Upper lobe of left lung (tissue), 6 donors: ENCODE measurements around the gene ROR2. TPM values are rescaled to one million over a fixed set of nuclear protein-coding genes. Genes with fewer than 3 reads are reported as not detected.

Experiments used
- ATAC-seq, 2 donors: fragments of 200-7000 bp; cut with Tn5 transposase; one replicate each; pipeline ENCODE4 v1.9.1; 2022; ENCODE audit warnings: mild to moderate bottlenecking in 2 of 2, moderate library complexity in 2 of 2; ENCODE audit not compliant: low FRiP score in 2 of 2
- DNase-seq, 2 donors: peaks; one replicate each; pipeline ENCODE4 v3.0.0-alpha.2; 2019 to 2020
- H3K27ac ChIP-seq, 4 donors: fragments of 200-600 bp; sonication (generic); one replicate each; pipeline ENCODE4 v1.5.1; 2016 to 2019
- H3K27me3 ChIP-seq, 4 donors: fragments of 200-600 bp; sonication (generic); one replicate each; pipeline ENCODE4 v1.5.1; 2017 to 2019
- H3K36me3 ChIP-seq, 4 donors: fragments of 200-600 bp; sonication (generic); one replicate each; pipeline ENCODE4 v1.5.1; 2016 to 2019
- H3K4me1 ChIP-seq, 4 donors: fragments of 200-600 bp; sonication (generic); one replicate each; pipeline ENCODE4 v1.5.1; 2018 to 2019
- H3K4me3 ChIP-seq, 4 donors: fragments of 200-600 bp; sonication (generic); one replicate each; pipeline ENCODE4 v1.5.1; 2017 to 2019; ENCODE audit warnings: mild to moderate bottlenecking in 2 of 4, moderate library complexity in 1 of 4
- H3K9me3 ChIP-seq, 4 donors: fragments of 200-600 bp; sonication (generic); one replicate each; pipeline ENCODE4 v1.5.1; 2018 to 2019
- CTCF ChIP-seq, 6 experiments: fragments of 450-650 bp in 4 of 6; fragments of 200-600 bp in 2 of 6; sonication (generic) in 2 of 6; IDR thresholded peaks; one replicate each; pipeline ENCODE4 v1.5.1; 2016 to 2019; ENCODE audit warnings: antibody characterized with exemption in 6 of 6
- EP300 ChIP-seq, 4 donors: sonication (generic); formaldehyde crosslinking; IDR thresholded peaks; one replicate each; pipeline ENCODE4 v1.5.1; 2017; ENCODE audit warnings: antibody characterized with exemption in 4 of 4, control low read depth in 2 of 4
- POLR2A ChIP-seq, 4 donors: fragments of 450-650 bp; IDR thresholded peaks; one replicate each; pipeline ENCODE4 v1.5.1; 2016 to 2017; ENCODE audit warnings: antibody characterized with exemption in 4 of 4, mild to moderate bottlenecking in 2 of 4
- POLR2AphosphoS5 ChIP-seq, 2 donors: sonication (generic); formaldehyde crosslinking; IDR thresholded peaks; one replicate each; pipeline ENCODE4 v1.5.1; 2017; ENCODE audit warnings: antibody characterized with exemption in 2 of 2
- WGBS, 2 donors: methylation state at CpG; one replicate each; pipeline ENCODE4 v1.1.5; 2017 to 2018; 5-methylcytosine and 5-hydroxymethylcytosine counted together
- total RNA-seq, 6 donors: library from RNA; depleted of rRNA in 4 of 6; stranded (reverse); fragments of >200 nt in 4 of 6; gene quantifications; one replicate each; pipeline versions ENCODE4 v1.1.0 to v1.2.1, GENCODE V29; 2016 to 2021
- donor health status: DM: no; HTN: no; CAD: no; lungs with moderate emphysema.
- donor health status: DM: no; HTN: yes; CAD: no; lungs with severe emphysema.

The ROR2 gene
- total RNA-seq, 6 donors from 2014 or later: 2.7 to 8.1 (median 3.4) TPM

- 83 to 86% methylated on average over 9 to 10 of the region's 10 CpGs for WGBS, 2 donors
- no peak overlapping the region for H3K4me3 ChIP-seq
- no peaks in the 10 kb centered on the region for H3K27me3 ChIP-seq
These were observed 94.8 kb downstream of the ROR2 start for GRCh38 chr9:91855196-91855595.

GRCh38 chr9:91852801-91853347, 97.2 kb downstream of the ROR2 start:
- Histone ChIP-seq H3K4me1 (peaks cover 0 to 2% (median 0%) of the 10 kb centered on the region in 4 donors), H3K36me3 (no peaks in the 10 kb centered on the region), H3K4me3 (no peak overlapping the region), H3K9me3 (no peaks in the 10 kb centered on the region), H3K27ac (no peak overlapping the region), H3K27me3 (no peaks in the 10 kb centered on the region)
- WGBS, 2 donors: 90 to 95% methylated on average over 18 of the region's 18 CpGs
- ATAC-seq (peak in 1 of 2 donors; percentile 4), DNase-seq (peak in 1 of 2 donors; percentile 54)
- TF ChIP-seq CTCF (IDR thresholded peaks at IDR 0.05): no peak
- TF ChIP-seq POLR2AphosphoS5 (IDR thresholded peaks at IDR 0.05): no peak
- no peak for TF ChIP-seq EP300 (IDR thresholded peaks at IDR 0.05)
- TF ChIP-seq POLR2A (IDR thresholded peaks at IDR 0.05): no peak

More at GRCh38 chr9:91855196-91855595, 94.8 kb downstream of the ROR2 start:
- ATAC-seq (no peak), DNase-seq (no peak)
- no peaks in the 10 kb centered on the region for H3K4me1 ChIP-seq
- H3K36me3 ChIP-seq: no peaks in the 10 kb centered on the region
- no peaks in the 10 kb centered on the region for H3K9me3 ChIP-seq
- H3K27ac ChIP-seq: no peak overlapping the region
- TF ChIP-seq POLR2AphosphoS5 (IDR thresholded peaks at IDR 0.05) (no peak), EP300 (IDR thresholded peaks at IDR 0.05) (no peak), POLR2A (IDR thresholded peaks at IDR 0.05) (no peak), CTCF (IDR thresholded peaks at IDR 0.05) (no peak)

- H3K9me3 ChIP-seq: no peaks in the 10 kb centered on the region
- DNase-seq (no peak), ATAC-seq (no peak)
- peaks cover 0 to 4% (median 1%) of the 10 kb centered on the region in 4 donors for H3K4me1 ChIP-seq
- no peaks in the 10 kb centered on the region for H3K36me3 ChIP-seq
- 95 to 97% methylated on average over 3 of the region's 3 CpGs for WGBS, 2 donors
- no peak for TF ChIP-seq POLR2A (IDR thresholded peaks at IDR 0.05)
- TF ChIP-seq POLR2AphosphoS5 (IDR thresholded peaks at IDR 0.05): no peak
- TF ChIP-seq CTCF (IDR thresholded peaks at IDR 0.05): no peak
- TF ChIP-seq EP300 (IDR thresholded peaks at IDR 0.05): no peak
- no peak overlapping the region for H3K4me3 ChIP-seq
- H3K27ac ChIP-seq: no peak overlapping the region
- H3K27me3 ChIP-seq: no peaks in the 10 kb centered on the region
These were observed 100.3 kb downstream of the ROR2 start for GRCh38 chr9:91849694-91850093.

GRCh38 chr9:91848146-91848545, 101.9 kb downstream of the ROR2 start:
- ATAC-seq (no peak), DNase-seq (no peak)
- Histone ChIP-seq H3K27ac (no peak overlapping the region), H3K9me3 (no peaks in the 10 kb centered on the region), H3K36me3 (no peaks in the 10 kb centered on the region), H3K4me3 (no peak overlapping the region), H3K27me3 (no peaks in the 10 kb centered on the region), H3K4me1 (peaks cover 0 to 16% (median 9%) of the 10 kb centered on the region in 4 donors)
- 82 to 87% methylated on average over 6 of the region's 6 CpGs for WGBS, 2 donors
- no peak for TF ChIP-seq POLR2AphosphoS5 (IDR thresholded peaks at IDR 0.05)
- TF ChIP-seq EP300 (IDR thresholded peaks at IDR 0.05): no peak
- TF ChIP-seq POLR2A (IDR thresholded peaks at IDR 0.05): no peak
- no peak for TF ChIP-seq CTCF (IDR thresholded peaks at IDR 0.05)

GRCh38 chr9:91847581-91848091, 102.4 kb downstream of the ROR2 start:
- DNase-seq: no peak
- Histone ChIP-seq H3K9me3 (no peaks in the 10 kb centered on the region), H3K27me3 (no peaks in the 10 kb centered on the region), H3K4me3 (no peak overlapping the region), H3K27ac (no peak overlapping the region), H3K36me3 (no peaks in the 10 kb centered on the region), H3K4me1 (peaks cover 0 to 16% (median 9%) of the 10 kb centered on the region in 4 donors)
- 30 to 45% methylated on average over 6 to 13 of the region's 13 CpGs for WGBS, 2 donors
- ATAC-seq: no peak
- no peak for TF ChIP-seq EP300 (IDR thresholded peaks at IDR 0.05)
